HG03520 (cell line): ENCODE results near the gene MAN2B2.
"Not testable (repeated sequence)": the region's sequence is repeated elsewhere in the genome, so short reads cannot be mapped to it uniquely, and the experiment has no call there.

Experiments used
- ATAC-seq: cut with Tn5 transposase; IDR thresholded peaks from one replicate; pipeline ENCODE4 v1.9.1; 2021; ENCODE audit warnings: mild to moderate bottlenecking, moderate library complexity; ENCODE audit not compliant: unreplicated experiment

The MAN2B2 gene

GRCh38 chr4:6663596-6664393 lies 88.8 kb downstream of the MAN2B2 start:
- ATAC-seq = no peak

GRCh38 chr4:6665320-6665654 lies 90.3 kb downstream of the MAN2B2 start:
- ATAC-seq = no peak

GRCh38 chr4:6668391-6668790 lies 93.4 kb downstream of the MAN2B2 start:
- no peak for ATAC-seq

- no peak for ATAC-seq
These were observed 96.7 kb downstream of the MAN2B2 start for GRCh38 chr4:6671648-6672047.

GRCh38 chr4:6672131-6672530 lies 97.1 kb downstream of the MAN2B2 start:
- no peak for ATAC-seq

GRCh38 chr4:6672541-6673190 lies 97.7 kb downstream of the MAN2B2 start:
- not testable (repeated sequence) for ATAC-seq
